22Rv1 (cell line): ENCODE results near the gene CAPN13.

Experiments used
- ZFX ChIP-seq: fragments of 450-650 bp; IDR thresholded peaks from 2 replicates; pipeline ENCODE4 v1.6.1; 2017; ENCODE audit warnings: antibody characterized with exemption, borderline replicate concordance
- TF ChIP-seq, protein P1 (sequence below): fragments of 450-650 bp; IDR thresholded peaks from 2 replicates; pipeline ENCODE4 v1.5.1; 2017; ENCODE audit warnings: mild to moderate bottlenecking

DNA sequence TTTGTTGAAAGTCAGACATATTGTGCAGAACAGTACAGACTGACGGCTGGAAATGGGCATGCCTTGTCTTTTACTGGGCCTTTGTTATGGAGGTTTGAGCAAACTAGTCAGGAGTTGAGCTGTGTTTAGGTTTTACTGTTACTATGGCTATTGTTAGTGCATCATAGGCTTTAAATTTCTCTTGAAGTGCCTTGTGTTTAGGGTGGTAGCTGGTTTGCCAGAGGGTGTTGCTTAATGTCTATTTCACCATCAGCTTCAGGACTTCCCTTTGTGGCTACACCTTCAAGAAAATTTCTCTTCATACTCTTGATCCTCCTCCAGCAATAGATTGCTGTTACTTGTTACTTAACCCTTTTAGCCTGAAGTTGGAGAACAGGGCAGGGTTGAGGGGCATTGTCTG is 104.6 kb downstream of the CAPN13 start:
- TF ChIP-seq ZFX, result no peak
- TF ChIP-seq, protein P1, sequence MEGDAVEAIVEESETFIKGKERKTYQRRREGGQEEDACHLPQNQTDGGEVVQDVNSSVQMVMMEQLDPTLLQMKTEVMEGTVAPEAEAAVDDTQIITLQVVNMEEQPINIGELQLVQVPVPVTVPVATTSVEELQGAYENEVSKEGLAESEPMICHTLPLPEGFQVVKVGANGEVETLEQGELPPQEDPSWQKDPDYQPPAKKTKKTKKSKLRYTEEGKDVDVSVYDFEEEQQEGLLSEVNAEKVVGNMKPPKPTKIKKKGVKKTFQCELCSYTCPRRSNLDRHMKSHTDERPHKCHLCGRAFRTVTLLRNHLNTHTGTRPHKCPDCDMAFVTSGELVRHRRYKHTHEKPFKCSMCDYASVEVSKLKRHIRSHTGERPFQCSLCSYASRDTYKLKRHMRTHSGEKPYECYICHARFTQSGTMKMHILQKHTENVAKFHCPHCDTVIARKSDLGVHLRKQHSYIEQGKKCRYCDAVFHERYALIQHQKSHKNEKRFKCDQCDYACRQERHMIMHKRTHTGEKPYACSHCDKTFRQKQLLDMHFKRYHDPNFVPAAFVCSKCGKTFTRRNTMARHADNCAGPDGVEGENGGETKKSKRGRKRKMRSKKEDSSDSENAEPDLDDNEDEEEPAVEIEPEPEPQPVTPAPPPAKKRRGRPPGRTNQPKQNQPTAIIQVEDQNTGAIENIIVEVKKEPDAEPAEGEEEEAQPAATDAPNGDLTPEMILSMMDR, result no peak
